ENCODE measurements around the gene CUEDC2. TPM values are rescaled to one million over a fixed set of nuclear protein-coding genes. Genes with fewer than 3 reads are reported as not detected.

The CUEDC2 gene
- total RNA-seq, 3 donors from 2014 or later (not counting 1 experiment from before 2014, with no cell fraction given): 35.0 to 43.0 (median 37.7) TPM

DNA sequence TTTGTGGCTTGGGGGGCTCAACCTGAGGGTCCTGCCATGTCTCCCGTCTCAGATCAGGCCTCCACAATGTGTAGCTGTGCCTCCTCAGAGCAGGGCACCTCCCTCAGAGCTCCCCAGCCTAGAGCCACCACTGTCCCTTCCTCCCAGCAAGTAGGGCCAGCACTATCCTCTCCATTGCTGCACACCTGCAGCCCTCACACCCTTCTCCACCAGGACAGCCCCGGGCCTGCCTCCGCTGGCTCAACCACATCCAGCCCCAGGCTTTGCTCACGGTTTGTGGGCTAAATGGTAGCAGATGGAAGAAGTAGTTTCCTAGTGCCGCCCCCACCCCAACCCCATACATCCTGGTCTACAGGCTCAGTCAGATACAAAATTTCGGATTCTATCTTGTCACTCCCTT, 26.7 kb downstream of the CUEDC2 start:
- 80% methylated on average over 3 of the region's 6 CpGs for whole genome bisulfite sequencing (ENCODE audit: insufficient coverage)
- H3K4me3 ChIP-seq (ENCODE audit: low read length): no peak overlapping the region
- peaks cover 19% of the 10 kb centered on the region for H3K27me3 ChIP-seq (ENCODE audit: control insufficient read depth, insufficient read depth, low read length)
- no peaks in the 10 kb centered on the region for H3K9me3 Mint-ChIP-seq
- TF ChIP-seq, protein P1, sequence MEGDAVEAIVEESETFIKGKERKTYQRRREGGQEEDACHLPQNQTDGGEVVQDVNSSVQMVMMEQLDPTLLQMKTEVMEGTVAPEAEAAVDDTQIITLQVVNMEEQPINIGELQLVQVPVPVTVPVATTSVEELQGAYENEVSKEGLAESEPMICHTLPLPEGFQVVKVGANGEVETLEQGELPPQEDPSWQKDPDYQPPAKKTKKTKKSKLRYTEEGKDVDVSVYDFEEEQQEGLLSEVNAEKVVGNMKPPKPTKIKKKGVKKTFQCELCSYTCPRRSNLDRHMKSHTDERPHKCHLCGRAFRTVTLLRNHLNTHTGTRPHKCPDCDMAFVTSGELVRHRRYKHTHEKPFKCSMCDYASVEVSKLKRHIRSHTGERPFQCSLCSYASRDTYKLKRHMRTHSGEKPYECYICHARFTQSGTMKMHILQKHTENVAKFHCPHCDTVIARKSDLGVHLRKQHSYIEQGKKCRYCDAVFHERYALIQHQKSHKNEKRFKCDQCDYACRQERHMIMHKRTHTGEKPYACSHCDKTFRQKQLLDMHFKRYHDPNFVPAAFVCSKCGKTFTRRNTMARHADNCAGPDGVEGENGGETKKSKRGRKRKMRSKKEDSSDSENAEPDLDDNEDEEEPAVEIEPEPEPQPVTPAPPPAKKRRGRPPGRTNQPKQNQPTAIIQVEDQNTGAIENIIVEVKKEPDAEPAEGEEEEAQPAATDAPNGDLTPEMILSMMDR (IDR thresholded peaks at IDR 0.05): no peak
- H3K27ac Mint-ChIP-seq: peak overlapping the region; percentile 35 to 69
- peaks cover 9 to 15% of the 10 kb centered on the region in 2 donors for H3K4me1 Mint-ChIP-seq
- H3K27ac ChIP-seq (ENCODE audit: low read length): no peak overlapping the region
- intact Hi-C loops (cut with micrococcal nuclease): no loop called here
- DNase-seq (peak in 1 of 2 donors; percentile 46), ATAC-seq (no peak)
- peaks cover 17% of the 10 kb centered on the region for H3K36me3 ChIP-seq (ENCODE audit: control insufficient read depth, insufficient read depth, low read length)
- peaks cover 17% of the 10 kb centered on the region for H3K4me1 ChIP-seq (ENCODE audit: control insufficient read depth, insufficient read depth, low read length)
- peak overlapping the region; percentile 40 for H3K4me3 Mint-ChIP-seq
- H3K9me3 ChIP-seq (ENCODE audit: control insufficient read depth, insufficient read depth, low read length): no peaks in the 10 kb centered on the region
- no peaks in the 10 kb centered on the region for H3K36me3 Mint-ChIP-seq
- peaks cover 20 to 21% of the 10 kb centered on the region in 2 donors for H3K27me3 Mint-ChIP-seq (ENCODE audit: low read depth in 2 of 2)

- H3K27me3 ChIP-seq (ENCODE audit: control insufficient read depth, insufficient read depth, low read length): peaks cover 15% of the 10 kb centered on the region
- Mint-ChIP-seq H3K27ac (peak overlapping the region; percentile 35 to 69), H3K9me3 (no peaks in the 10 kb centered on the region), H3K27me3 (ENCODE audit: low read depth in 2 of 2) (peaks cover 19 to 20% of the 10 kb centered on the region in 2 donors), H3K4me1 (peaks cover 9 to 15% of the 10 kb centered on the region in 2 donors), H3K36me3 (no peaks in the 10 kb centered on the region), H3K4me3 (no peak overlapping the region)
- H3K9me3 ChIP-seq (ENCODE audit: control insufficient read depth, insufficient read depth, low read length): no peaks in the 10 kb centered on the region
- no peak overlapping the region for H3K4me3 ChIP-seq (ENCODE audit: low read length)
- no peak overlapping the region for H3K27ac ChIP-seq (ENCODE audit: low read length)
- DNase-seq (peak in 1 of 2 donors; percentile 44), ATAC-seq (no peak)
- 93% methylated on average over 19 of the region's 19 CpGs for WGBS (ENCODE audit: insufficient coverage)
- TF ChIP-seq, protein P1 (IDR thresholded peaks at IDR 0.05): no peak
- peaks cover 16% of the 10 kb centered on the region for H3K4me1 ChIP-seq (ENCODE audit: control insufficient read depth, insufficient read depth, low read length)
- peaks cover 20% of the 10 kb centered on the region for H3K36me3 ChIP-seq (ENCODE audit: control insufficient read depth, insufficient read depth, low read length)
- intact Hi-C loops (cut with micrococcal nuclease): no loop called here
Measured at GRCh38 chr10:102405108-102405571, 27.2 kb downstream of the CUEDC2 start.

- Histone ChIP-seq H3K4me3 (ENCODE audit: low read length) (no peak overlapping the region), H3K4me1 (ENCODE audit: control insufficient read depth, insufficient read depth, low read length) (peaks cover 17% of the 10 kb centered on the region), H3K36me3 (ENCODE audit: control insufficient read depth, insufficient read depth, low read length) (peaks cover 22% of the 10 kb centered on the region), H3K27me3 (ENCODE audit: control insufficient read depth, insufficient read depth, low read length) (peaks cover 9% of the 10 kb centered on the region), H3K27ac (ENCODE audit: low read length) (no peak overlapping the region), H3K9me3 (ENCODE audit: control insufficient read depth, insufficient read depth, low read length) (no peaks in the 10 kb centered on the region)
- H3K4me1 Mint-ChIP-seq: peaks cover 2 to 14% of the 10 kb centered on the region in 2 donors
- intact Hi-C loops (cut with micrococcal nuclease): no loop called here
- peaks cover 13 to 14% of the 10 kb centered on the region in 2 donors for H3K27me3 Mint-ChIP-seq (ENCODE audit: low read depth in 2 of 2)
- no peak for ATAC-seq
- TF ChIP-seq, protein P1 (IDR thresholded peaks at IDR 0.05): no peak
- no peak overlapping the region for H3K4me3 Mint-ChIP-seq
- peak overlapping the region in 1 of 2 donors; percentile 69 for H3K27ac Mint-ChIP-seq
- DNase-seq: peak in 1 of 2 donors; percentile 29
- H3K36me3 Mint-ChIP-seq: no peaks in the 10 kb centered on the region
- 96% methylated on average over 17 of the region's 17 CpGs for WGBS (ENCODE audit: insufficient coverage)
- H3K9me3 Mint-ChIP-seq: no peaks in the 10 kb centered on the region
Measured at GRCh38 chr10:102404361-102405107, 27.8 kb downstream of the CUEDC2 start.
